SU-DHL-6 (cell line): ENCODE data around the gene ZBTB45.

Experiments used
- H2AFZ ChIP-seq: fragments of 200-600 bp; sonication (generic); 2 replicates; pipeline ENCODE4 v1.6.1; 2014; ENCODE audit warnings: low read depth, mild to moderate bottlenecking, moderate library complexity, mixed read lengths, antibody characterized with exemption, low read length; ENCODE audit not compliant: severe bottlenecking
- H3F3A ChIP-seq: fragments of 200-600 bp; shearing (Covaris generic); 2 replicates; pipeline ENCODE4 v1.6.0; 2016; ENCODE audit warnings: antibody characterized with exemption, mild to moderate bottlenecking; ENCODE audit not compliant: insufficient read depth
- H3K27ac ChIP-seq: fragments of 200-600 bp; sonication (generic); 2 replicates; pipeline ENCODE4 v1.5.1; 2016; ENCODE audit warnings: low read depth, mild to moderate bottlenecking, low read length, moderate library complexity, mixed read lengths
- H3K27me3 ChIP-seq: fragments of 200-600 bp; sonication (generic), shearing (Covaris generic); 2 replicates; pipeline ENCODE4 v1.6.0; 2014; ENCODE audit warnings: mild to moderate bottlenecking, low read length
- H3K36me3 ChIP-seq: fragments of 200-600 bp; sonication (generic); 2 replicates; pipeline ENCODE4 v1.6.1; 2014; ENCODE audit warnings: mild to moderate bottlenecking, low read length, mixed read lengths
- H3K4me2 ChIP-seq: fragments of 300-600, 200-600 bp; shearing (Covaris generic), sonication (generic); 2 replicates; pipeline ENCODE4 v1.6.0; 2014; ENCODE audit warnings: low read length, low read depth, mild to moderate bottlenecking; ENCODE audit not compliant: poor library complexity, severe bottlenecking
- H3K4me3 ChIP-seq: fragments of 200-600 bp; sonication (generic); 2 replicates; pipeline ENCODE4 v1.5.1; 2014; ENCODE audit warnings: antibody characterized with exemption, low read length, mild to moderate bottlenecking, mixed read lengths; ENCODE audit not compliant: insufficient read depth, poor library complexity, severe bottlenecking
- H3K79me2 ChIP-seq: fragments of 200-600 bp; sonication (generic); 2 replicates; pipeline ENCODE4 v1.6.1; 2014; ENCODE audit warnings: mild to moderate bottlenecking, low read length, moderate library complexity; ENCODE audit not compliant: insufficient read depth
- H3K9ac ChIP-seq: fragments of 200-600 bp; sonication (generic); 2 replicates; pipeline ENCODE4 v1.7.0; 2014; ENCODE audit warnings: mild to moderate bottlenecking, low read length
- H3K9me2 ChIP-seq: fragments of 200-600 bp; sonication (generic); replicated peaks from 2 replicates; pipeline ENCODE4 v1.6.1; 2014; ENCODE audit warnings: low read length; ENCODE audit not compliant: insufficient read depth
- H3K9me3 ChIP-seq: fragments of 200-600 bp; sonication (generic); 2 replicates; pipeline ENCODE4 v1.6.1; 2014; ENCODE audit warnings: low read length, mixed read lengths; ENCODE audit not compliant: insufficient read depth
- H4K20me1 ChIP-seq: fragments of 200-600 bp; sonication (generic); 2 replicates; pipeline ENCODE4 v1.6.1; 2014; ENCODE audit warnings: low read depth, mild to moderate bottlenecking, antibody characterized with exemption, low read length, moderate library complexity, mixed read lengths
- EZH2phosphoT487 ChIP-seq: fragments of 200-600 bp; sonication (generic), shearing (Covaris generic); conservative IDR thresholded peaks from 2 replicates; pipeline ENCODE4 v1.6.1; 2018; ENCODE audit warnings: mild to moderate bottlenecking, antibody characterized with exemption, low read length, moderate library complexity, mixed read lengths
- TF ChIP-seq, protein P1 (sequence below): fragments of 200-600 bp; sonication (generic); IDR thresholded peaks from one replicate; pipeline ENCODE4 v1.5.1; 2017; ENCODE audit warnings: antibody characterized with exemption, mild to moderate bottlenecking, low read length, moderate library complexity; ENCODE audit not compliant: insufficient read depth, poor library complexity, severe bottlenecking

The ZBTB45 gene

DNA sequence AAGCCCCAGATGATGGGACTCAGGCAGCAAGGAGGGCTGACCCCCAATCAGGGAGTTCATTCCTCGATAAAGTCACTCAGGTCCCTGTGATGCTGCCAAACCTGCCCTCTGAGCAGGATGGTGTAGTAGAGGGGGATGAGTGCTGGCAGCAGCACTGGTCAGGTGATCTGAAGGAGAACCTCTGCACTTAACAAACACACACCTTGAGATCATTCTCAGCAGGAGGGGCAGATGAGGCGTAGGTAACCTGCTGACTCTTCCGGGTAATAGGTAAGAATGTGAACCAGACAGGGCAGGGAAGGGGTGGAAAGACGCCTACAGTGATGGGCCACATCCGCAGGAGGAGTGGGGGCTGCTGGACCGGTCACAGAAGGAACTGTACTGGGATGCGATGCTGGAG, 40.3 kb downstream of the ZBTB45 start:
- Histone ChIP-seq H3K36me3 (no peaks in the 10 kb centered on the region), H4K20me1 (no peaks in the 10 kb centered on the region), H2AFZ (no peak overlapping the region), H3F3A (peaks cover 10% of the 10 kb centered on the region), H3K27me3 (no peaks in the 10 kb centered on the region), H3K9me3 (no peaks in the 10 kb centered on the region), H3K9me2 (no peaks in the 10 kb centered on the region), H3K4me2 (no peak overlapping the region), H3K79me2 (no peaks in the 10 kb centered on the region), H3K9ac (no peak overlapping the region), H3K27ac (no peak overlapping the region), H3K4me3 (no peak overlapping the region)
- TF ChIP-seq, protein P1, sequence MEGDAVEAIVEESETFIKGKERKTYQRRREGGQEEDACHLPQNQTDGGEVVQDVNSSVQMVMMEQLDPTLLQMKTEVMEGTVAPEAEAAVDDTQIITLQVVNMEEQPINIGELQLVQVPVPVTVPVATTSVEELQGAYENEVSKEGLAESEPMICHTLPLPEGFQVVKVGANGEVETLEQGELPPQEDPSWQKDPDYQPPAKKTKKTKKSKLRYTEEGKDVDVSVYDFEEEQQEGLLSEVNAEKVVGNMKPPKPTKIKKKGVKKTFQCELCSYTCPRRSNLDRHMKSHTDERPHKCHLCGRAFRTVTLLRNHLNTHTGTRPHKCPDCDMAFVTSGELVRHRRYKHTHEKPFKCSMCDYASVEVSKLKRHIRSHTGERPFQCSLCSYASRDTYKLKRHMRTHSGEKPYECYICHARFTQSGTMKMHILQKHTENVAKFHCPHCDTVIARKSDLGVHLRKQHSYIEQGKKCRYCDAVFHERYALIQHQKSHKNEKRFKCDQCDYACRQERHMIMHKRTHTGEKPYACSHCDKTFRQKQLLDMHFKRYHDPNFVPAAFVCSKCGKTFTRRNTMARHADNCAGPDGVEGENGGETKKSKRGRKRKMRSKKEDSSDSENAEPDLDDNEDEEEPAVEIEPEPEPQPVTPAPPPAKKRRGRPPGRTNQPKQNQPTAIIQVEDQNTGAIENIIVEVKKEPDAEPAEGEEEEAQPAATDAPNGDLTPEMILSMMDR, result no peak

GRCh38 chr19:58477871-58478270, 41.7 kb downstream of the ZBTB45 start:
- Histone ChIP-seq H2AFZ (no peak overlapping the region), H3K4me3 (no peak overlapping the region), H4K20me1 (no peaks in the 10 kb centered on the region), H3K79me2 (no peaks in the 10 kb centered on the region), H3F3A (peaks cover 10% of the 10 kb centered on the region), H3K9me2 (no peaks in the 10 kb centered on the region), H3K27ac (no peak overlapping the region), H3K9me3 (no peaks in the 10 kb centered on the region), H3K9ac (no peak overlapping the region), H3K36me3 (no peaks in the 10 kb centered on the region), H3K4me2 (no peak overlapping the region), H3K27me3 (no peaks in the 10 kb centered on the region)
- TF ChIP-seq EZH2phosphoT487, result no peak

- Histone ChIP-seq H3K9me3 (no peaks in the 10 kb centered on the region), H3K27ac (no peak overlapping the region), H4K20me1 (no peaks in the 10 kb centered on the region), H3K4me2 (peak overlapping the region; percentile 73), H2AFZ (no peak overlapping the region), H3K4me3 (peak overlapping the region; percentile 60), H3K36me3 (no peaks in the 10 kb centered on the region), H3K9me2 (no peaks in the 10 kb centered on the region), H3F3A (peaks cover 10% of the 10 kb centered on the region), H3K9ac (peak overlapping the region; percentile 84; the same call in 1 of the 2 replicates), H3K27me3 (no peaks in the 10 kb centered on the region), H3K79me2 (no peaks in the 10 kb centered on the region)
- TF ChIP-seq, protein P1, result no peak
- TF ChIP-seq EZH2phosphoT487, result no peak
These were observed 42.5 kb downstream of the ZBTB45 start for GRCh38 chr19:58477130-58477529.

DNA sequence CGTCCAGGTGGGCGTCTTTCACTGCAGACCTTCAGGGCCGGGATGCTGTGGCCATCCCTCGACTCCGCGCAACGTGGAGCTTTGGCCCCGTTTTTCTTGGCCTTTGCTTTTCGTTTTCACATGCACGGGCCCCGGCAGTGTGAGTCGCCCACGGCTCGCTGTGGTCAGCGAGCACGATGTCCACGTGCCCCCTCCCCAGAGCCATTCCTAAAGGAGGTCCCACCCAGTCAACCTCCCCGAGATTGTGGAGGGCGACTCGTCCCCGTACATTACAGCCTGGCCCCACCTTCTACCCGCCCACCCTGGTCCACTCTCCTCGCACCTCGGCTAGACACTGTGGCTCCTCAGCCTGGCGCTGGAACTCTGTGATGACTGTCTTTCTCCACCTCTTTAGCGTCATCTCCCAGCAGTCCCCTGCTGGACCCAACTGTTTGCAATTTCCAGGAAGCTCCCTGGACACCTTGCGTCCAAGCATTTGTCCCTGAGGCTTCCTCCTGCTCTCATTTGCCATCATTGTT, 43.1 kb downstream of the ZBTB45 start:
- Histone ChIP-seq H3K79me2 (no peaks in the 10 kb centered on the region), H3F3A (peaks cover 10% of the 10 kb centered on the region), H4K20me1 (no peaks in the 10 kb centered on the region)

More for the DNA sequence above, 43.1 kb downstream of the ZBTB45 start:
- Histone ChIP-seq H3K27me3 (no peaks in the 10 kb centered on the region), H3K4me2 (peak overlapping the region; percentile 73), H3K4me3 (peak overlapping the region; percentile 60), H3K9ac (peak overlapping the region; percentile 84), H3K9me3 (no peaks in the 10 kb centered on the region), H3K9me2 (no peaks in the 10 kb centered on the region), H3K36me3 (no peaks in the 10 kb centered on the region), H3K27ac (peak overlapping the region; percentile 74), H2AFZ (peak overlapping the region; percentile 52)
- TF ChIP-seq, protein P1, result no peak
- TF ChIP-seq EZH2phosphoT487, result no peak
